IPS-18c (cell line): Measurements from ENCODE around the gene OSBPL1A.
"Not testable (repeated sequence)": the region's sequence is repeated elsewhere in the genome, so short reads cannot be mapped to it uniquely, and the experiment has no call there.

Experiments
- H3K4me3 ChIP-seq: 2 replicates; pipeline ENCODE4 v1.7.0; 2013; ENCODE audit warnings: low read depth, mild to moderate bottlenecking, low read length, moderate library complexity; ENCODE audit not compliant: insufficient read depth
- H3K9me3 ChIP-seq: one replicate; pipeline ENCODE4 v1.6.1; 2013; ENCODE audit warnings: mild to moderate bottlenecking, low read length, moderate library complexity; ENCODE audit not compliant: control insufficient read depth, insufficient read depth

OSBPL1A gene

DNA sequence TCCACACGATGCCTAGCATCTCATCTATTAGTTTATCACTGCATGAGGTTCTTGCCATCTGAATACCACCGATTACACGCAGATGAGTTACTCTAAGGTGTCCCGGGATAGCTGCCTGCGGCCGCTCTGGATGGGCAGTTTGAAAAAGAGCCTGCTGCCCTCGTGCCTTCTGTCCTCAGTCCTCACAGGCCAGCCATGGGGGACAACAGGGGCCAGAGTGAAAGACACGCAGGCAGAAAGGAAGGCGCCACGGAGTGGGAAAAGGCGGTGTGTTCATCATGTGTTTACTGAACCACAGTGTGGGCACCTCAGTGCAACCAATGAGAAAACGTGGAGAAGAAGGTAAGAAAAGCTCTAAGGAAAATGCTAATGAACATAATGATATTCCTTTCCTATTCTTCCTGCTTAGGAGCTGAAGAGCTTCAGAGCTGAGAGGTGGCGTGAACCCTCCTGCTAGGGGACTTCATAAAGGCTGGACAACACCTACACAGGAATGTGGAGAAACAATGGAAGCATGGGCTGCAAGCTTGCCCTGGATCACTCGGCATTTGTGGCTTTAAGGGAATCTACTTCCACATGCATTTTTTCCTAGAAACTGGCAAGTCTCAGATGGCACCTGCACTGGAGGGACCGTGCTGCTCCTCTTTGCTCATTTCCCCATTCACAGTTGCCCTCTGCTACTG is 207.8 kb downstream of the OSBPL1A start:
- H3K9me3 ChIP-seq: no peaks in the 10 kb centered on the region

DNA sequence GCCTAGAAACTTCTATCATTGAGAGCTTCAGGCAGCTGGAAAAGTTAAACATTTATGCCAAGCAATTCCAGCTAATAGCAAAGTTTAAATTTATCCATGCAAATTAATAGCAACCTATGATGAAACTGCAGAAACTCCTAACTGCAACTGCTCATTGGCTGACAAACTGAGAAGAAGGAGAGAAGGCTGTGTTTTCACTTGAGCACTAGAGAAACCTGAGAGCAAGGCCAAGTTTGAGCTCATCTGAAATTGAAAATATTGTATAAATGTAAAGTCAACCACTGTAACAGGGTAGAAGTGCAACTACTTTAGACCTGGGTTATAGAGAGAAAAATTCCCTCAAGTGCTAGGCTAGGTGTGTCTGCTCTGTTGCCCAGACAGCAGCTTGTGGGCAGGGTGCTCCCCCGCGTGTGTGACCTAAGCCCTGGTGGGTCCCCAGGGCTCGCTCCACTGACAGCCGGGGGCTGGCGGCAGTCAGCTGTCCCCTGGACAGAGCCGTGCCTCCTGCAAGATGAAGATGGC is 208.6 kb downstream of the OSBPL1A start:
- no peak overlapping the region for H3K4me3 ChIP-seq
- no peaks in the 10 kb centered on the region for H3K9me3 ChIP-seq

More for the DNA sequence above, 207.8 kb downstream of the OSBPL1A start:
- H3K4me3 ChIP-seq: no peak overlapping the region

DNA sequence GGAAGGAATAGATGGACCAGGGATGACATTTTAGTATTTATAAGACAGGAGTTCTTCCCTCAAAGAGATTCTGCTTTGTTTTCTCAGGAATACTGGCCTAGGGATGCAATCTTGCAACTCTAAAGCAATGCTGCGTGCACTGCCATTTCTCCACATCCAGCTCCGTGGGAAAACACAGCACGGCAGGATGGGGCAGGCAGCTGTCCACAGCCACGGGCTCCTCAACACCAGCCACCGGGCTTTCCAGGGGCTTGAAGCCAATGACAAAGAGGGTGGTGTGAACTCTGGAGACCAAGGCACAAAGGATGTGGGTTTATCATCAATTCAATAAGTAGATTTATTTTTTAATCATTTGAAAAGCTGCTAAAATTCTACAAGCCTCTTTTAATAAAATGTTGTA is 209.5 kb downstream of the OSBPL1A start:
- Histone ChIP-seq H3K4me3 (no peak overlapping the region), H3K9me3 (no peaks in the 10 kb centered on the region)

DNA sequence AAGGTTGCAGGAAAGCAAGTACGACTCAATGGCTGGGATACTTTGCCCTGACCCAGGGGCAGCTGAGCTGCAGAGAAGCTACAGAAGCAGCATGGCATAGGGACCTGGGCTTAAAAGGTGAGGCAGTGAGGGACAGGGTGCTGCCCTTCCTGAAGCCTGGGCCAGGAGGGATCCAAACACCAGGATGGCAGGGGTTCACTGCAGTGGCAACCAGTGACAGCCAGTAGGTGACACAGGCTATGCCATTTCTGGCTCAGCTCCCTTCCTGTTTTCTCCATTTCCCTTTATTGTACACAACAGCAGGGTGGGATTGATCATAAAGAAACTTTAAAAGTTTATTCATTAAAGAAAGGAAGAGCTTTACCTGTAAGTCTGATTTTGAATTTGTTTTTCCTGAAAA is 209.9 kb downstream of the OSBPL1A start:
- H3K9me3 ChIP-seq: no peaks in the 10 kb centered on the region
- no peak overlapping the region for H3K4me3 ChIP-seq

DNA sequence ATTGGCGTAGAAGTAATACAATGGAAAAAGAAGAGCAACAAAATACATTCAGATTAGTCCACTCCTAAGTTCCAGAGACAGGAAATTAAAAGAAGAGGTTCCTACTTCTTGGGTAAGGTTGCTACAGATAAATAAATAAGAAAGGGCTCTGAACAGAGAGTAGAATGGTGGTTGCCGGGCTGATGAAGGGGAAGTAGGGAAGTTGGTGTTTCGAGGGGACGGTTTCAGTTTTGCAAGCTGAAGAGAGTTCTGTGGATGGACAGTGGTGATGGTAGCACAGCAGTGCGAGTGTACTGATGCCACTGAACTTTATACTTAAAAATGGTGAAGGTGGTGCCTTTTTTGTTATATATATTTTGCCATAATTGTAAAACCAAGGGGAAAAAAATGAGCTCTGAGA is 210.6 kb downstream of the OSBPL1A start:
- Histone ChIP-seq H3K4me3 (no peak overlapping the region), H3K9me3 (no peaks in the 10 kb centered on the region)

DNA sequence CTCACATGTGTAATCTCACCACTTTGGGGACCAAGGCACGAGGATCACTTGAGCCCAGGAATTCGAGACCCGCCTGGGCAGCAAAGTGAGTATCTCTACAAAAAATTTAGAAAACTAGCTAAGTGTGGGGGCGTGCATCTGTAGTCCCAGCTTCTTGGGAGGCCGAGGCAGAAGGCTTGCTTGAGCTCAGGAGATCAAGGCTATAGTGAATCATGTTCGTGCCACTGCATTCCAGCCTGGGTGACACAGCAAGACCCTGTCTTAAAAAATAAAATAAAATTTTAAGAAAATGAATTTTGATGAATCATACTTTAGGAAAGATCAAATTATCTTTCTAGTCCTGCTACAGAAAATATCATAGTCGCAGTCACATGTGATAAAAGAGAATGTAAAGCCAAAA is 211.8 kb downstream of the OSBPL1A start:
- no peak overlapping the region for H3K4me3 ChIP-seq
- H3K9me3 ChIP-seq: no peaks in the 10 kb centered on the region

DNA sequence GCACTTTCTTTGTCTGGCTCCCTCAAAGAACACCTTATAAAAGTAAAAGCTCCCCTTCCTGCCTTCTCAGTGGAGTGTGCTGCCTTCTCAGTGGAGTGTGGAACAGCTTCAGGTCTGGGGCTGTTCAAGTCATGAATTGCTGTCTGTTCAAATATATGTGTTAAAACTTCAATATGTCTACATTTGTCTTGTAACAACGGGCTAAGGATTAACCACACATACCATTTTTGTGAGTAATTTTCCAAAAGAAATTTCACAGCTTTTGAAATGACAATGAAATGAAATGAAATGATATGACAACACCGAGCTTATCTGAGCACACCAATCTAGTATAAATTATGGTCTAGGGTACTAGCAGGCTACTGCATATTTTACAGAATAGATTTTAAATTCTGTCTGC is 215.8 kb downstream of the OSBPL1A start:
- Histone ChIP-seq H3K9me3 (no peaks in the 10 kb centered on the region), H3K4me3 (no peak overlapping the region)

DNA sequence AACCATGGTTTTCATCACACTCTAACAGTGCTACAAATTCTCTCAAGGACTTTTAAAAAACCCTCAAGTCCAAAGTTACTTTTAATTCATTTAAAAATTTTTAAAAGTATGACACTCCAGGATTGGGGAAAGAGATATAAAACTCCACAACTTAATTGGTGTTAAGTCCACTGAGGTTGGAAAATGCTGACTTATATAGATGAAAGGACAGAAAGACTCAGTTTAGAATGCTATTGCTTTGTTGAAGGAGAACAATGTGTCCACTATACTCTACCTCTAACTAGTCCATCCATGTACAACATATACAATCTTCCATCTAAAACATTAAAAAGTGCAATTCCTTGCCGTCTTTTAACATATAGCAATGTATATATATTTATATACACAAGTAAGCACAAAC is 217.6 kb downstream of the OSBPL1A start:
- no peak overlapping the region for H3K4me3 ChIP-seq
- H3K9me3 ChIP-seq: no peaks in the 10 kb centered on the region

DNA sequence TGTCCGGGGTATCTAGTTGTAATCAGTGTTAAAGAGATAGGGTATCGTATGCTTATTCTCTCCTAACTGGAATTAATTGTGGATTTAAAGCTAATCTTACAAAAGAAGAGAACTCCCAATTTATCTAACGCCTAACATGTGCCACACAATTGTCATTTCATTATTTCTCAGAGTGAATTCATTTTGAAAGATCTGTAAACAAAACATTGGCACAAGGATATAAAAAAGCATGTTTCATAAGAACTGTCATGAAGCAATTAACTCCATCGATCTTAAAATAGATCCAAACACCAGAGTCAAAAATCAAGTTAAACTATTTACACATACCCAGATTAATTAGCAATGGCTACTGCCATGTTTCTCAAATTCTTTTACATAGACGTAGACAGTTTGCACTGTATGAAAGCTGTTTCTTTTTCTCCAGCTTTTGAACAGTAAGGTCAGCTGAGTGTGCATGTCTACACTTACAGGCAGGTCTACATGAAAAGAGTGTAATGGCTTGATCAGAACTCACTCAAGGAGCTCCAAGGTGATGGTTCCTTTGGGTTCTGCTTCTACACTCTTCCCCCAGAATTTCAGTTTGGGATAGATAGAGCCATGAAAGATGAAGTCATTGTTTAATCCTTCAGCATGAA is 220.0 kb downstream of the OSBPL1A start:
- H3K4me3 ChIP-seq: no peak overlapping the region
- H3K9me3 ChIP-seq: no peaks in the 10 kb centered on the region

DNA sequence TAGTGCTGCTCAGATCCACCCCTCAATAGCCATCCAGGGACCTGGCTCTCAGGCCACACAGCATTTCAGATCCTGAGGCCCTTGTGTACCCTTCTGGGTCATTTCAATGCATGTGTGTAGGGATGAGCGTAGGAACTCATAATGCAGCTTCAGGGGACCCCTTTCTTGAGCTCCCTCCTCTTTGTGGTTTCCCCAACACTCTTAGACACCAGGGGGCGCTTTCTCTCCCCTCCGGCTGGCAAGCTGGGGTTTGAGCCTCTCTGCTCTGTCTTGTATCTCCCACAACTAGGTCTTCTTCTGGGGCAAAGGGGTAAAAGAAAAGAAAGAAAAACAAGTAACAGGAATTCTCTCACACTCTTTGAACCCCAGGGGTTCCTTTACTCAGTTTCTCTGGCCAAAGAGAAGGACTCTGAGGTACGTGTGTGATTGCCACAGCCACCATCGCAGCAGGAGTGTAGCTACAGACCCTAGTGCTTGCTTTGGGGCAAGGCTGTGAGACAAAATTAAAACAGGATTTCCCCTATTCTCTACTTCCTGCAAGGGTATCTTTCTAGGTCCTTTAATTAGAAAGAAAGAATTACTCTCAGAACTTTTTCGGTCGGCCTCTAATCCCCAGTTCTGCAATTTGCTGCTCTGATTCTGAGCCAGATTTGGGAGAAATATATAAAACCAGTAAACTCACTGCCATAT is 220.8 kb downstream of the OSBPL1A start:
- Histone ChIP-seq H3K9me3 (no peaks in the 10 kb centered on the region), H3K4me3 (no peak overlapping the region)

DNA sequence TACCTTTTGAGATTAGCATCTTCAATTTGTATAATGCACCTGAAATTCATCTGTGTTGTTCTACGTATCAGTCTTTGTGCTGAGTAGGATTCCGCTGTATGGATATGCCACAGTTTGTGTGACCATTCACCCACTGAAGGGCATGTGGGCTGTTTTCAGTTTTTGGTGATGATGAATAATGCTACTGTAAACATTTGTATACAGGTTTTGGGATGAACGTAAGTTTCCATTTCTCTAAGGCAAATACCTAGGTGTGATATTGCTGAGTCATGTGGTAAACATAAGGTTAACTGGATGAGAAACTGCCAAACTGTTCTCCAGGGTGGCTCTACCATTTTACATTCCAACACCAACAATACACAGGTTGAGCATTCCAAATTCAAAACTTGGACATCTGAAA is 223.6 kb downstream of the OSBPL1A start:
- Histone ChIP-seq H3K4me3 (no peak overlapping the region), H3K9me3 (no peaks in the 10 kb centered on the region)

DNA sequence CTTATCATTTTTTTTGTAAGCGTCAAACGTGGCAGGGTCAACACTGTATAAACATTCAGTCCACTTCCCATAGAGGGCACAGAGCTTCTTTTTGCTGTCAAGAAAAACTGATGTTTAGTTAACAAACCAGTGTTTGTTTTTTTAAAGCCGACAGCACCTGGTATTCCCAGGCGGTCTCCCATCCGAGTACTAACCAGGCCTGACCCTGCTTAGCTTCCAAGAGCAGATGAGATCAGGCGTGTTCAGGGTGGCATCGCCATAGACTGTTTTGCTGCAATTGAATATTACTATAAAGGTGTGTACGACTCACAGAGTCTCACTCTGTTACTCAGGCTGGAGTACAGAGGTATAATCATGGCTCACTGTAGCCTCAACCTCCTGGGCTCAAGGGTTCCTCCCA is 227.3 kb downstream of the OSBPL1A start:
- H3K9me3 ChIP-seq: no peaks in the 10 kb centered on the region
- H3K4me3 ChIP-seq: no peak overlapping the region

DNA sequence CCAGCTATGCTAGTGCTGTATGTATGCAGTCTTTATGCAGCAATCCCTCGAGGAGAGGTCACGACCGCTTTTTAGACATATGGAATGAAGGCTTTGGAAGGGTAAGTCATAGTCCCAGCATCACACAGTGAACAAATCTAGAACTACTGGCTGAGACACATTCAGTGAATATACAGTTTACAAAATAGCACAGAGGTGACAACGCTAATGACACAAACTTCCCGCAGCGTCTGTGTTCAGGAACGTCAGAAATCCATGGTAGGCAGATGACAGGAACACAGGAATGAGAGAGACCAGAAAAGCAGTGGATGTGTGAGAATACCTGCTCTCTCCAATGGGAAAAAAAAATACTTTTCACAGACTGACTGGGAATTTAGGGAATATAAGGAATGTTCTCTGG is 229.1 kb downstream of the OSBPL1A start:
- Histone ChIP-seq H3K9me3 (no peaks in the 10 kb centered on the region), H3K4me3 (no peak overlapping the region)

DNA sequence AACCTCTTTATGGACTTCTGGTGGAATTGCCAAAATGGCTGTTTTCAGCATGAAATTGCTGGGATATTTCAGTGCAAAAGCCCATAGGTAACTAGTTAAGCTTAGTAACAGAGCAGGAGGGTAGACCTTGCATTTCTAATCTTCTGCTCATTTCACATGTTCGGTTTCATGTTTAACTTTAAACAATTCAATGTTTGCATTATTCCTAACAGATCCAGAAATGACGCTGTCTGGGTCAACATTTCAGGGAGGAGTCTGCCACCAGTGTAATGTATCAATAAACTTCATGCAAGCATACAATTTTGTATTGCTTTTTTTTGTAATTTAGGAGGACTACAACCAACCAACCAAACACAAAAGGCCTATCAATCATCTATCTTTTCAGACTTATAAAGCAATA is 236.3 kb downstream of the OSBPL1A start:
- Histone ChIP-seq H3K9me3 (no peaks in the 10 kb centered on the region), H3K4me3 (no peak overlapping the region)

DNA sequence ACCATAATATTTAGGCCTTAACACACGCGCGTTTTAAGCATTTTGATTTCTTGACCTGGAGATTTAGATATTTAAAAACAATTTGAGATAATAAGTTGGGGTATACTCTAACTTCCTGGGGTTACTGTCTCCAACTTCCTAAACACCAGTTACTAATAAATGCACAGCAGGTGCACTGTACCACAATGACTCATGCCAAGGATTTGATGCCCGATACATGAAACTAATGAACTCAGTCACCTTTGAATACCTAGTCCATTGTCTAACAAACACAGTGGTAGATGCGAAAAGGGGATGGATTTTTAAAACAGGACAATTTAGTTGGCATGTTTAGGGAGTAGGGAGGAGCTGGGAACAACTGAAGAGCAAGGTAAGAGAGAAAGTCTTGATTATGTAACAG is 237.5 kb downstream of the OSBPL1A start:
- H3K9me3 ChIP-seq: no peaks in the 10 kb centered on the region
- no peak overlapping the region for H3K4me3 ChIP-seq

DNA sequence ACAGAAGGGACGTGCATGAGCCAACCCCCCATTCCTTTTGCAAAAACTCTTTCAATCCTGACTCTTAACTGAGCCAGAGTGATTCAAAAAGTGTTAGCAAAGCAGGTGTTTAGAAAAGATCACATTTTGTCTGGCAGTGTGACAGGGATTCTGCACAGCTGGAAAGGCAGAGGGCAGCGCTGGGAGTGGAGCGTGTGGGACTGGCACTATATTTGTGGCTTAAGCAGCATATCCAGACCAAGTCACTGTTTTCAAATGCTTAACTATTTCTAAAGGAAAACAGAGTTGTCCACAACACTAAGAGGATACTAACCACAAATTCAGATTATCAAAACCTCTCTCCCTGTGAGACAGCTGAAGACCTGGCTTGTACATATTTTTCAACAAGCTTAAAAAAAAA is 239.8 kb downstream of the OSBPL1A start:
- no peak overlapping the region for H3K4me3 ChIP-seq
- no peaks in the 10 kb centered on the region for H3K9me3 ChIP-seq

DNA sequence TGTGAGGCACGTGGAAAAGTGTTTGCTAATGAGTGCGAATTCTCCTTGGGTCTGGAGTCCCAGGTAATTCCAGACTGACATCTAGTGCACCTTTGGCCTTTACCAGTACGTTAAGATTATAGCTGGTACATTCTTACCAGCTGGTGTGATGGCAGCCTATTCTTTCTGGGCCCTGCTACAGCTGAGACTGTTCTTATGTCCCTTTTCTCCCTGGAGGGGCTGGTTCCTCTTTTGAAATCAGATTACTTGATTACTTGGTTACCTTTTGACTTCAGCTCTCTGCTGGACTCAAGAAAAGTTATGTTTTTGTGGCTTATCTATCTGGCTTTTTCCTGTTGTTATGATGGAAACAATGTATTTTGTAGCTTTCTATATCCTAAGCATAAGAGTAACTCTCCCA is 244.2 kb downstream of the OSBPL1A start:
- no peak overlapping the region for H3K4me3 ChIP-seq
- no peaks in the 10 kb centered on the region for H3K9me3 ChIP-seq

DNA sequence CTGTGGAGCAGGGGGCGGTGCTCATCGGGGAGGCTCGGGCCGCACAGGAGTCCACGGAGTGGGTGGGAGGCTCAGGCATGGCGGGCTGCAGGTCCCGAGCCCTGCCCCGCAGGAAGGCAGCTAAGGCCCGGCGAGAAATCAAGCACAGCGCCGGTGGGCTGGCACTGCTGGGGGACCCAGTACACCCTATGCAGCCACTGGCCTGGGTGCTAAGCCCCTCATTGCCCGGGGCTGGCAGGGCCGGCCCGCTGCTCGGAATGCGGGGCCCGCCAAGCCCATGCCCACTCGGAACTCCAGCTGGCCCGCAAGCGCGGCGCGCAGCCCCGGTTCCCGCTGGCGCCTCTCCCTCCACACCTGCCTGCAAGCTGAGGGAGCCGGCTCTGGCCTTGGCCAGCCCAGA is 248.0 kb downstream of the OSBPL1A start:
- not testable (repeated sequence) for H3K9me3 ChIP-seq, H3K4me3 ChIP-seq
